ENCODE measurements around the gene PTGDR. TPM values are rescaled to one million over a fixed set of nuclear protein-coding genes. Genes with fewer than 3 reads are reported as not detected.

The PTGDR gene
- total RNA-seq, 1 donor from 2014 or later, result not detected

- no peak for DNase-seq (ENCODE audit: low read depth)
- TF ChIP-seq CTCF (IDR thresholded peaks at IDR 0.05; ENCODE audit: insufficient read depth, low read length, poor library complexity, severe bottlenecking), result no peak
- Histone ChIP-seq H3K4me3 (ENCODE audit: low read depth, low read length) (no peak overlapping the region), H3K27me3 (ENCODE audit: control insufficient read depth, insufficient read depth, low read length) (no peaks in the 10 kb centered on the region), H3K36me3 (ENCODE audit: control insufficient read depth, insufficient read depth, low read length) (no peaks in the 10 kb centered on the region)
Observed at GRCh38 chr14:52227619-52228222, 39.8 kb upstream of the PTGDR start.

GRCh38 chr14:52233693-52234092 lies 33.8 kb upstream of the PTGDR start:
- TF ChIP-seq CTCF (IDR thresholded peaks at IDR 0.05; ENCODE audit: insufficient read depth, low read length, poor library complexity, severe bottlenecking), result no peak
- Histone ChIP-seq H3K36me3 (ENCODE audit: control insufficient read depth, insufficient read depth, low read length) (no peaks in the 10 kb centered on the region), H3K27me3 (ENCODE audit: control insufficient read depth, insufficient read depth, low read length) (no peaks in the 10 kb centered on the region), H3K4me3 (ENCODE audit: low read depth, low read length) (no peak overlapping the region)
- DNase-seq (ENCODE audit: low read depth), result no peak

- Histone ChIP-seq H3K4me3 (ENCODE audit: low read depth, low read length) (no peak overlapping the region), H3K36me3 (ENCODE audit: control insufficient read depth, insufficient read depth, low read length) (no peaks in the 10 kb centered on the region), H3K27me3 (ENCODE audit: control insufficient read depth, insufficient read depth, low read length) (no peaks in the 10 kb centered on the region)
- DNase-seq (ENCODE audit: low read depth), result no peak
- no peak for TF ChIP-seq CTCF (IDR thresholded peaks at IDR 0.05; ENCODE audit: insufficient read depth, low read length, poor library complexity, severe bottlenecking)
Observed at GRCh38 chr14:52235434-52235833, 32.1 kb upstream of the PTGDR start.

- Histone ChIP-seq H3K36me3 (ENCODE audit: control insufficient read depth, insufficient read depth, low read length) (no peaks in the 10 kb centered on the region), H3K4me3 (ENCODE audit: low read depth, low read length) (no peak overlapping the region), H3K27me3 (ENCODE audit: control insufficient read depth, insufficient read depth, low read length) (no peaks in the 10 kb centered on the region)
- no peak for TF ChIP-seq CTCF (IDR thresholded peaks at IDR 0.05; ENCODE audit: insufficient read depth, low read length, poor library complexity, severe bottlenecking)
- no peak for DNase-seq (ENCODE audit: low read depth)
Observed at GRCh38 chr14:52235866-52236510, 31.5 kb upstream of the PTGDR start.

GRCh38 chr14:52238682-52239081 lies 28.8 kb upstream of the PTGDR start:
- no peak overlapping the region for H3K4me3 ChIP-seq (ENCODE audit: low read depth, low read length)
- H3K36me3 ChIP-seq (ENCODE audit: control insufficient read depth, insufficient read depth, low read length), result no peaks in the 10 kb centered on the region
- TF ChIP-seq CTCF (IDR thresholded peaks at IDR 0.05; ENCODE audit: insufficient read depth, low read length, poor library complexity, severe bottlenecking), result no peak
- DNase-seq (ENCODE audit: low read depth), result no peak
- no peaks in the 10 kb centered on the region for H3K27me3 ChIP-seq (ENCODE audit: control insufficient read depth, insufficient read depth, low read length)

- DNase-seq (ENCODE audit: low read depth), result no peak
- Histone ChIP-seq H3K4me3 (ENCODE audit: low read depth, low read length) (no peak overlapping the region), H3K27me3 (ENCODE audit: control insufficient read depth, insufficient read depth, low read length) (no peaks in the 10 kb centered on the region), H3K36me3 (ENCODE audit: control insufficient read depth, insufficient read depth, low read length) (no peaks in the 10 kb centered on the region)
- no peak for TF ChIP-seq CTCF (IDR thresholded peaks at IDR 0.05; ENCODE audit: insufficient read depth, low read length, poor library complexity, severe bottlenecking)
Observed at GRCh38 chr14:52240623-52241022, 26.9 kb upstream of the PTGDR start.
